Fibroblast of lung (primary cell): ENCODE results near the gene ZNF559.

Experiments used
- CTCF ChIP-seq, 2 donors: IDR thresholded peaks in 1 of 2; conservative IDR thresholded peaks in 1 of 2; 1 replicate in 1 of 2; 2 replicates in 1 of 2; pipeline ENCODE4 v1.5.1; 2011 to 2012; ENCODE audit warnings: low read length in 2 of 2, control low read depth in 1 of 2, inconsistent platforms in 1 of 2, low read depth in 1 of 2, mild to moderate bottlenecking in 1 of 2
- EZH2 ChIP-seq: IDR thresholded peaks from 2 replicates; pipeline ENCODE4 v1.5.1; 2012; ENCODE audit warnings: low read length, control low read depth, mild to moderate bottlenecking; ENCODE audit errors: missing control alignments

- no peak for TF ChIP-seq CTCF (conservative IDR thresholded peaks at IDR 0.05 in 1 of 2, IDR thresholded peaks at IDR 0.05 in 1 of 2; ENCODE audit: low read depth in 1 of 2, low read length in 2 of 2)
- no peak for TF ChIP-seq EZH2
These were observed 24.3 kb downstream of the ZNF559 start for GRCh38 chr19:9348253-9348652.
